Testis (tissue), 3 donors: ENCODE measurements around the gene OR5C1. TPM values are rescaled to one million over a fixed set of nuclear protein-coding genes. Genes with fewer than 3 reads are reported as not detected.
"Not testable (repeated sequence)": the region's sequence is repeated elsewhere in the genome, so short reads cannot be mapped to it uniquely, and the experiment has no call there.

Experiments used
- DNase-seq: peaks from one replicate; pipeline ENCODE4 v3.0.0-alpha.2; 2019
- H3K27ac ChIP-seq, 2 donors: fragments of 200-600 bp; sonication (generic); one replicate each; pipeline ENCODE4 v1.5.1; 2019
- H3K27me3 ChIP-seq: fragments of 200-600 bp; sonication (generic); one replicate; pipeline ENCODE4 v1.5.1; 2019
- H3K36me3 ChIP-seq: fragments of 200-600 bp; sonication (generic); one replicate; pipeline ENCODE4 v1.5.1; 2017; ENCODE audit warnings: low read depth; ENCODE audit errors: missing control alignments
- H3K4me1 ChIP-seq: fragments of 200-600 bp; sonication (generic); one replicate; pipeline ENCODE4 v1.5.1; 2019
- H3K4me3 ChIP-seq, 2 donors: fragments of 200-600 bp; sonication (generic); one replicate each; pipeline ENCODE4 v1.5.1; 2017 to 2019
- H3K9me3 ChIP-seq: fragments of 200-600 bp; sonication (generic); one replicate; pipeline ENCODE4 v1.5.1; 2017
- CTCF ChIP-seq, 3 experiments: fragments of 450-650 bp in 2 of 3; fragments of 200-600 bp in 1 of 3; sonication (generic) in 1 of 3; IDR thresholded peaks; one replicate each; pipeline ENCODE4 v1.5.1; 2016 to 2019; ENCODE audit warnings: antibody characterized with exemption in 3 of 3, mild to moderate bottlenecking in 2 of 3, moderate library complexity in 1 of 3
- POLR2A ChIP-seq: fragments of 450-650 bp; IDR thresholded peaks from one replicate; pipeline ENCODE4 v1.6.1; 2017; ENCODE audit warnings: antibody characterized with exemption, mild to moderate bottlenecking, moderate library complexity
- WGBS, 2 donors: methylation state at CpG; one replicate each; pipeline ENCODE4 v1.1.5; 2018; 5-methylcytosine and 5-hydroxymethylcytosine counted together
- intact Hi-C: fragments of 100-400 bp; cut with DNase I; formaldehyde crosslinking; loops from one replicate; pipeline ENCODE4 v1.15.1; 2023; ENCODE audit warnings: low total_unique reads
- polyA plus RNA-seq: library from polyadenylated mRNA; stranded (reverse); fragments of 350-450 nt; fragmentation: Illumina TruSeq; extraction: RNeasy Lipid Tissue Mini Kit (QIAGEN cat#74804); gene quantifications from one replicate; pipeline ENCODE4 v1.2.3, GENCODE V29; 2014; ENCODE audit warnings: low read depth, low replicate concordance; ENCODE audit not compliant: insufficient read depth
- total RNA-seq, 2 donors: library from RNA; depleted of rRNA; stranded (reverse); fragments of >200 nt; gene quantifications; one replicate each; pipeline ENCODE4 v1.2.3, GENCODE V29; 2016

The OR5C1 gene
- total and polyA plus RNA-seq, 3 donors from 2014 or later = not detected

- 34 to 48% methylated on average over 7 of the region's 7 CpGs for WGBS, 2 donors
- Histone ChIP-seq H3K4me3 (no peak overlapping the region), H3K27me3 (no peaks in the 10 kb centered on the region), H3K9me3 (no peaks in the 10 kb centered on the region), H3K4me1 (peaks cover 17% of the 10 kb centered on the region), H3K36me3 (no peaks in the 10 kb centered on the region), H3K27ac (peak overlapping the region in 1 of 2 donors; percentile 11)
- intact Hi-C loops = no loop called here
- peak; percentile 64 for DNase-seq
- TF ChIP-seq POLR2A (no peak), CTCF (IDR thresholded peaks at IDR 0.05) (no peak)
These were observed 32.7 kb downstream of the OR5C1 start for GRCh38 chr9:122821278-122821943.

GRCh38 chr9:122822056-122822455 is 33.3 kb downstream of the OR5C1 start:
- Histone ChIP-seq H3K4me3 (no peak overlapping the region), H3K27ac (peak overlapping the region in 1 of 2 donors; percentile 11), H3K4me1 (peaks cover 23% of the 10 kb centered on the region), H3K27me3 (no peaks in the 10 kb centered on the region), H3K36me3 (no peaks in the 10 kb centered on the region), H3K9me3 (no peaks in the 10 kb centered on the region)
- no peak for DNase-seq
- intact Hi-C loops = no loop called here
- TF ChIP-seq POLR2A (no peak), CTCF (IDR thresholded peaks at IDR 0.05) (no peak)
- 78 to 83% methylated on average over 6 of the region's 6 CpGs for WGBS, 2 donors

- intact Hi-C loops = no loop called here
These were observed 34.2 kb downstream of the OR5C1 start for GRCh38 chr9:122822938-122823337.

GRCh38 chr9:122827761-122828093 is 39.0 kb downstream of the OR5C1 start:
- no peaks in the 10 kb centered on the region for H3K36me3 ChIP-seq
- peak overlapping the region; percentile 96 to 97 for H3K27ac ChIP-seq
- no peaks in the 10 kb centered on the region for H3K27me3 ChIP-seq
- H3K4me3 ChIP-seq = peak overlapping the region; percentile 97
- WGBS, 2 donors = 1% methylated on average over 8 of the region's 8 CpGs
- H3K9me3 ChIP-seq = no peaks in the 10 kb centered on the region
- intact Hi-C loops = no loop called here
- H3K4me1 ChIP-seq = peaks cover 15% of the 10 kb centered on the region
- peak; percentile 31 for DNase-seq
- TF ChIP-seq CTCF (IDR thresholded peaks at IDR 0.05) (no peak), POLR2A (no peak)

More at GRCh38 chr9:122822938-122823337, 34.2 kb downstream of the OR5C1 start:
- 90 to 93% methylated on average over 4 of the region's 4 CpGs for WGBS, 2 donors
- no peaks in the 10 kb centered on the region for H3K36me3 ChIP-seq
- H3K27ac ChIP-seq = no peak overlapping the region
- H3K4me1 ChIP-seq = peaks cover 27% of the 10 kb centered on the region
- no peaks in the 10 kb centered on the region for H3K27me3 ChIP-seq
- TF ChIP-seq POLR2A (no peak), CTCF (IDR thresholded peaks at IDR 0.05) (no peak)
- no peaks in the 10 kb centered on the region for H3K9me3 ChIP-seq
- no peak overlapping the region for H3K4me3 ChIP-seq
- no peak for DNase-seq

GRCh38 chr9:122828965-122829284 is 40.2 kb downstream of the OR5C1 start:
- DNase-seq, H3K36me3 ChIP-seq, H3K27me3 ChIP-seq, H3K9me3 ChIP-seq, intact Hi-C loops: not testable (repeated sequence)
- WGBS, 2 donors = 47% methylated on average over 18 of the region's 18 CpGs
- Histone ChIP-seq H3K4me1 (peaks cover 15% of the 10 kb centered on the region), H3K27ac (peak overlapping the region; percentile 96 to 97), H3K4me3 (peak overlapping the region; percentile 97)
